Activated T-helper 1 cell treated with anti-CD3 and anti-CD28 coated beads, Interleukin-2, amount 50 U/mL, for 16 hours (primary cell): ENCODE data around the gene EFL1.

ENCODE experiments used
- DNase-seq, 2 donors: peaks; one replicate each; pipeline ENCODE4 v3.0.0-alpha.2; 2020; ENCODE audit warnings: low read depth in 1 of 2, low spot score in 1 of 2

Gene EFL1

GRCh38 chr15:82168296-82168695 lies 94.2 kb downstream of the EFL1 start:
- DNase-seq: no peak

GRCh38 chr15:82165948-82166376 lies 96.6 kb downstream of the EFL1 start:
- no peak for DNase-seq

GRCh38 chr15:82159922-82160321 lies 102.6 kb downstream of the EFL1 start:
- no peak for DNase-seq

GRCh38 chr15:82158811-82159210 lies 103.7 kb downstream of the EFL1 start:
- no peak for DNase-seq

GRCh38 chr15:82150645-82151044 lies 111.9 kb downstream of the EFL1 start:
- DNase-seq: no peak

GRCh38 chr15:82146990-82147461 lies 115.5 kb downstream of the EFL1 start:
- no peak for DNase-seq

GRCh38 chr15:82146576-82146975 lies 116.0 kb downstream of the EFL1 start:
- no peak for DNase-seq

- no peak for DNase-seq
Observed at GRCh38 chr15:82143390-82144385, 118.8 kb downstream of the EFL1 start.

- DNase-seq: no peak
Observed at GRCh38 chr15:82140886-82141285, 121.6 kb downstream of the EFL1 start.

GRCh38 chr15:82139823-82140268 lies 122.7 kb downstream of the EFL1 start:
- DNase-seq: no peak

- DNase-seq: no peak
Observed at GRCh38 chr15:82138306-82138705, 124.2 kb downstream of the EFL1 start.

- no peak for DNase-seq
Observed at GRCh38 chr15:82137261-82137660, 125.3 kb downstream of the EFL1 start.

- DNase-seq: no peak
Observed at GRCh38 chr15:82136120-82136519, 126.4 kb downstream of the EFL1 start.

GRCh38 chr15:82135638-82136037 lies 126.9 kb downstream of the EFL1 start:
- DNase-seq: no peak

- DNase-seq: no peak
Observed at GRCh38 chr15:82134461-82134860, 128.1 kb downstream of the EFL1 start.

GRCh38 chr15:82133251-82133650 lies 129.3 kb downstream of the EFL1 start:
- no peak for DNase-seq

- DNase-seq: no peak
Observed at GRCh38 chr15:82132742-82133141, 129.8 kb downstream of the EFL1 start.

GRCh38 chr15:82132096-82132495 lies 130.4 kb downstream of the EFL1 start:
- DNase-seq: no peak

- no peak for DNase-seq
Observed at GRCh38 chr15:82130248-82130647, 132.3 kb downstream of the EFL1 start.

- DNase-seq: no peak
Observed at GRCh38 chr15:82129761-82130160, 132.8 kb downstream of the EFL1 start.

- no peak for DNase-seq
Observed at GRCh38 chr15:82129149-82129692, 133.3 kb downstream of the EFL1 start.
